MM.1S (cell line): ENCODE measurements around the gene GIPC2.

Source experiments
- CTCF ChIP-seq: fragments of 300-600 bp; sonication (generic); IDR thresholded peaks from 2 replicates; pipeline ENCODE4 v1.5.1; 2016; ENCODE audit warnings: antibody characterized with exemption, low read length, mixed read lengths
- EZH2 ChIP-seq: fragments of 300-600 bp; sonication (generic); optimal IDR thresholded peaks from 2 replicates; pipeline ENCODE3; 2017; ENCODE audit warnings: low read depth, mild to moderate bottlenecking, antibody characterized with exemption, low read length, mixed read lengths
- EZH2phosphoT487 ChIP-seq: fragments of 300-600 bp; sonication (generic); IDR thresholded peaks from 2 replicates; pipeline ENCODE4 v1.6.1; 2018; ENCODE audit warnings: antibody characterized with exemption, low read length

GRCh38 chr1:78081980-78082860, 36.5 kb downstream of the GIPC2 start:
- TF ChIP-seq CTCF (no peak), EZH2 (no peak), EZH2phosphoT487 (no peak)
